GDM1 (cell line): Measurements from ENCODE around the gene PITPNB.

Experiments
- DNase-seq: peaks from one replicate; lab custom pipeline; 2025; lab: John Stamatoyannopoulos, UW

The PITPNB gene

DNA sequence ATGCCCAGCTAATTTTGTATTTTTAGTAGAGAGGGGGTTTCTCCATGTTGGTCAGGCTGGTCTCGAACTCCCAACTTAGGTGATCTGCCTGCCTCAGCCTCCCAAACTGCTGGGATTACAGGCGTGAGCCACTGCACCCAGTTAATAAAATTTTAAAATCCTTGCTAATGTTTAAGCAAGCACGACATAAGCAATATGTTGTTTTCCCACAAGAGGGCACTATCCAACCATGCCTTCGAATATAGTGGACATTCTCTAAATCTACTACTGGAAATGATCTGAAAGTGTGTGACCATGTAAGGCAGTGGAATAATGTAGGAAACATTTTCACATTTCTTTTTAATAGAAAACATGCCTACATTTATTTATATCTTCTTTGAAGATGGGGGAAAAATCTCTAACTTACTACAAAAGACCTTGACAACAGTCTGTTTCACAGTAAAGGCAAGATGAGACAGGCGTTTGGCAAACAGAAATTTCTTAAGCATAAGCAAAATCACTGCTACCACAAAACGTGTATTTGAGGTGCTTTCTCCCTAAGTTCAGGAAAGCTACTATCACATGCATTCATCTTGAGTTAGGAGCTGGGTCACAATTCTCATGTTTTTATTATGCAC lies 38.2 kb downstream of the PITPNB start:
- peak; percentile 3 for DNase-seq

GRCh38 chr22:27879923-27880322 lies 39.1 kb downstream of the PITPNB start:
- no peak for DNase-seq

DNA sequence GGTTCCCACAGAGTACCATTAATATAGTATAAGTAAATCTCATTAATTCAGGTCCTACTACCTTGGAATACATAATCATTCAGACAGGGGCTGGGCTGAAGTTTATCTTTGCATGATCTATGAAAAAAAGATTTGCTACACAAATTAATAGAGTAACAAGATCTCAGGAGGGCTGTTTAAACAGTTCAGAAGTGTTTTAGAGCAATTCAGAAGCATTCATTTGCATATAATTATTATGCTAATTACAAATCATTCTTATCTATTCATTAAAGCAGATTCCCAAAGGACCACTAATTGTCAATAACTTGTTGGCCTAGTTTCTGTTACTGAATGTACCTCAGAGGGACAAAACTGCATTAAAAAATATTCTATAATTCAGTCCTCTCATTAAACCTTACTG lies 40.5 kb downstream of the PITPNB start:
- no peak for DNase-seq

DNA sequence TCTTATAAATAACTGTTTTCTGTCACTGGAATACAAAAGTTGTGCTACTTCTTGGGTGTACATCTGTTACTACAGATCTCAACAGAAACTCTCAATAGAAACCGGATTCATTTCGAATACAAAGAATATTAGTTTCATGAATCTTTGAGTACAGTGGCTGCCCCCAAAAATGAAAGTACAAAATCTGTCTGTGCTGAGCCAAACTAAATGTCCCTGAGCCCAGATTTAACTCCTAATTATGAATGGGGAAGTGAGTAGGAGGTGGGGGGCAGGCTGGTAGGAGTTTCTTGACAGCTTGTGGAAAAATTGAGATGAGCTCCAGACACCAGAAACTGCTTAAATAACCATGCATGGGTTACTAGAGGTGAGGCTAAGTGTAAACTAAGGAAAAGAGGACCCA lies 41.6 kb downstream of the PITPNB start:
- DNase-seq: no peak

DNA sequence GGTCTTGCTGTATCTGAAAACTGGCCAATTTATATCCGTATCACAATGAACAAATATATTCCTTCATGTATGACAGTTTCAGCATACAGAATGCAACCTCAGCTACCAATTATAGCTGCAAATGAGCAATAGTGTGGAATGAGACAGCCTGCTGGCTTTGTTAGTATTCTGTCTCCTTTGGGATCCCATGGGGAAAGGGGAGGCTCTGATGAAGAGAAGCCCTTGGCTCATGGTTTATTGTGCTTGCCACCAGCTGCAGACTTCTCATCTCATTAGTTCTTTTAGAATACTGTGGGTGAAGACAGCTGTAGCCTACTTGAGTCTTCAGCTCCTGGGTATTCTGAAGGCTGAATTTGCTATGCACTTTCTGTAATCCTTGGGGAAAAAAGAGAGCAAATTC lies 42.4 kb downstream of the PITPNB start:
- no peak for DNase-seq

- no peak for DNase-seq
These were observed 43.1 kb downstream of the PITPNB start for GRCh38 chr22:27875951-27876350.

- no peak for DNase-seq
These were observed 44.3 kb downstream of the PITPNB start for GRCh38 chr22:27874764-27875163.

GRCh38 chr22:27874185-27874584 lies 44.9 kb downstream of the PITPNB start:
- no peak for DNase-seq

- no peak for DNase-seq
These were observed 45.6 kb downstream of the PITPNB start for GRCh38 chr22:27873472-27873871.

DNA sequence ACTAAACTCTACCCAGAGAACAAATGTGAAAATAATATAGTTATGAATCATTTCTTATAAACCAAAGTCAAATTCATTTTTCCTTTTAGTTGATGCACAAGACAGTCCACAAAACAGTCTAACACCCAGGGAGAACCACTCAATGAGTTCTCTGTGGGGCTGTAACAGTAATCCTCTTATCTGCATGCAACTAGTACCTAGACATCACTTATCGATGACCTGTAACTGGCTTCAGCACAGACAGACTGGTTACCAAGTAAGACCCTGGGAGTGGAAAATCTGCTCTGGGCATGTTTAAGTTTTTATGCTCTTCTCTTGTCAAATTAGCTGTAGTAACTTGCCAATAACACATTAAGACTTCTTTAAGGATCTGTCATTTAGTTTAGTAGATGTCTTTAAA lies 46.6 kb downstream of the PITPNB start:
- DNase-seq: no peak

DNA sequence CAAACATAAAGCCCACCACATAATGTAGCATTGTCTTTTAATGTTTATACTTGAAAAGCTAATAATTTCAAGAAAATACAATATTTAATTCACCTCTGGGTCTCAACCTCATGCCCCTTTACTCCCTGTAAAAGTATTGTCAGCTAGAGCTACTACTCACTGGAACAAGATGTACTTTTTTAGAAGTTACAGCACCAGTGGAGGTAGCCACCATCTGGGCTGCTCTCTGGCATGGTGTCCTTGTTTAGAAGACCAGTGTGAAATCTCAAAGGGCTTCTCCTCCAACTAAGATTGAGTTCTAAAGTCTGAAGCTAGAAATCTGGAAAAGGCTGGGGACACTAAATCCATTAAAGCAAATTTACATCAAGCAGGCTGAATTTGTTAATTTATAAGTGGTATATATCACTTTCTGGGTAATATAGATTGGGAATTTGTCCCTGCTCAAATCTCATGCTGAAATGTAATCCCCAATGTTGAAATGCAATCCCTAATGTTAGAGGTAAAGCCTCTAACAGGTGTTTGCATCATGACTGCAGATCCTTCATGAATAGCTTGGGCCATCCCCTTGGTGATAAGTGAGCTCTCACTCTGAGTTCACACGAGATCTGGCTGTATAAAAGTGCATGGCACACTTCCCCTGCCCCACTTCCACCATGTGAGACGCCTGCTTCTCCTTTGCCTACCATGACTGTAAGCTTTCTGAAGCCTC lies 47.6 kb downstream of the PITPNB start:
- no peak for DNase-seq

- no peak for DNase-seq
These were observed 48.5 kb downstream of the PITPNB start for GRCh38 chr22:27870234-27871191.

- no peak for DNase-seq
These were observed 50.2 kb downstream of the PITPNB start for GRCh38 chr22:27868732-27869282.

DNA sequence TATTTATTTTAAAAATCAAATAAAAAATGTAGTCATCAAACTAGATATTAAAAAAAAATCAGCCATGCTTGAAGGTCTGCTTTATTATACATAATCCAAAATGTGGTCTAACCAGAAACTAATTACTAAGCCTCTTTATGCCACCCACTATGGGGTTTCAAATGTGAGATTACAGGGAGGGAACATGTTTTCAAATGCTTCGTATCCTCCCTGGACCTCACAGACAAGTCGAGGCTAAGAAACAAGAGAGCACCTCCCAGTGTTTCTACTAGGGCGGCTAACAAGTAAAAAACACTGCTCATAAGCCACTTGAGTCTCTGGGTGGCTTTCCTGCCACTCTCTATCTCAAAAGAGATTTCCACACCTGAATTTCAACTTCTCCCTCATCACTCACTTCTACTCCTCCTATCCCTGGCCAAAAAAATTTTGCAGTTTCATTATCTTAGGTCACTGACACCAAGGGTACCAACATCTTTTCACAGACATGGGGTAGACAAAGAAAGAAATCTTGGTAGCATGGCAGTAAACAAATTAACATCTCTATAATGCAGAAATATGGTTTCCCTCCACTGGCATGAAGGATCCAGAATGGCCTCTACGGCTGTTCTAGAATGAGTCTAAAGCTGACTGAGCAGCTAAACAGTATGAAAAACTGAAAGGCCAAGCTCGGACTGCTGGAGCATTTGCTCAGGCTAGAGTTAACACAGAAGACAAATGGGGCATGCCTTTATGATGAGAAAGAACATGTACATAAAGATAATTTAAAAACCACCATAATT lies 50.9 kb downstream of the PITPNB start:
- DNase-seq: no peak

DNA sequence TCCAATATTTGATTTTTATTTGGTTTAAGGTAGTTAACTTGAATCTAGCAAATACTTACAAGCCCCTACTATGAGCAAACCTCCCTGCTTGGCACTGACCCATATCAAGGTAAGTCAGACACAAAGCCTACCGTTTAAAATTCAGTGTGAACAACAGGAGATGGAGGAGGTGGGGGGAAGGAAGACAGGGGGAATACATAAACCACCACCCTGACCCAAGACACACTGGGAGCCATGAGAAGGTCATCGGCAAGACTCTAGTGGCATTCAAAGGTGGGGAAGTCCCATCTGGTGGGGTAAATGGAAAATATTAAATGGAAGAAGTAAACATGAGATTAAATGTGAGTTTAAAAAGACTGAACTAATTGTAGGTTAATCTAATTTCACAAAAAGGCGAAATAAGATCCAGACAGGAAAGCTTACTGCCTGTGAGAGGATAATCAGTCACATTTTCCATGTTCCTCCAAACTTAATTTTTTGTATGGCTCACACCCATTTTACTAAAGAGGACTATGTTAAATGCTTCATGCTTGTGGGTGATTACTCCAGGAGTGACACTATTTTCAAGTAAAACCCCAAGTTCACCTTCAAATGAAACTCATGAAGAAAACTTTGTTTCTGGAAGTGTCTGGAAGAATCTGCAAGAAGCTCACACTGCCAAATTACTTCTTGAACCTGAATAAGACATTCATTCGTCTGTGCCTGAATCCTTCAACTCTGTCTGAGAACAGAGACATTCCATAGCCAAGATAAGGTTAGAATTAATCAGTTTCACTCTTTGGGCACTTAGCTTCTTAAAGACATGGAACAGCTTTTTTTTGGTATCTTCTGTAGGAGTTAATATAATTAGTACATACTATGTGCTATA lies 51.7 kb downstream of the PITPNB start:
- no peak for DNase-seq

- DNase-seq: no peak
These were observed 52.6 kb downstream of the PITPNB start for GRCh38 chr22:27866135-27867084.

GRCh38 chr22:27865496-27865895 lies 53.6 kb downstream of the PITPNB start:
- no peak for DNase-seq

DNA sequence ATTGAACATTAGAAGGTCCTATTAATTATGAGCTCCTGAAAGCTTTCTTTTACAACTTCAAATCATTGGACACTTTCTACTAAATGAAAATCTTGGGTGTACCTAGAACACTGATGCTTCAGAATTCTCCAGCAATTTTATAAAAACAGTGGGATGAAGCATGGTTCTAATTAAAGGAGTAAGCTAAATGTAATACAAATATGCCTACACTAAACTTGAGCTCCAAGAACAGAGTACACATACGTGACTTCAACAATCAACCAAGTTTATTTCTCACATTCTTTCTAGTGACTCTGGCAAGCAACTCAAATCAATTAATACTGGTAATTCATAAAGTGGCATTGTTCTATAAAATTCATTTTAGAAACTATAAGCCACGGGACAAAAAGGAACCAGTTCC lies 55.5 kb downstream of the PITPNB start:
- DNase-seq: no peak

DNA sequence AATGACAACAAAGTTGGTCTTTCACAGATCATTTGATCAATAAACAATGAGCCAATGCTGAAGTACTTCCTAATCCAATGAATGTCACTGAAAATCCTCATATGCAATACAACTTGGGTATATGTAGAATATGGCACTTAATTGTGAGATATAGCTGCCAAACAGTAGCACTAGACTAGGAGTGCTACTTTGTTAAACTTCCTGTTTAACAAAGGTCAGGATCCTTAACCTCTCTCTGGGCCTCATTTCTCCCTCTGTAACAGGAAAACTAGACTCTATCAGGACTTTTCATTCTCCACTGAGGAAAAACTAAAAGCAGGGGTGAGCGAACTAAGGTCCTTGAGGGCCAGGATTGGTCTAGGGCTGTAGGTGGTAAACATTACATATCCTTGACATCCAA lies 56.1 kb downstream of the PITPNB start:
- DNase-seq: no peak

- no peak for DNase-seq
These were observed 59.7 kb downstream of the PITPNB start for GRCh38 chr22:27859336-27859735.
